Gastrocnemius medialis (tissue), 4 donors: ENCODE measurements around the gene TPX2. TPM values are rescaled to one million over a fixed set of nuclear protein-coding genes. Genes with fewer than 3 reads are reported as not detected.

Experiments used
- ATAC-seq, 2 donors: fragments of 150-250 bp; one replicate each; pipeline ENCODE4 v1.9.1; 2016
- DNase-seq, 2 donors: peaks; one replicate each; pipeline ENCODE4 v3.0.0-alpha.2; 2019
- H3K27ac ChIP-seq, 4 donors: fragments of 200-600 bp; sonication (generic); 1 replicate in 1 of 4; 2 replicates in 3 of 4; pipeline ENCODE4 v1.5.1; 2016 to 2018; ENCODE audit warnings: mild to moderate bottlenecking in 2 of 4, moderate library complexity in 1 of 4
- H3K27me3 ChIP-seq, 3 donors: fragments of 200-600 bp; sonication (generic) in 2 of 3; 1 replicate in 1 of 3; 2 replicates in 2 of 3; pipeline versions ENCODE4 v1.5.1 to v1.6.0; 2016 to 2019; ENCODE audit warnings: mild to moderate bottlenecking in 1 of 3, moderate library complexity in 1 of 3
- H3K36me3 ChIP-seq, 2 donors: fragments of 200-600 bp; sonication (generic) in 1 of 2; one replicate each; pipeline ENCODE4 v1.5.1; 2017 to 2018
- H3K4me1 ChIP-seq, 2 donors: fragments of 200-600 bp; sonication (generic) in 1 of 2; one replicate each; pipeline ENCODE4 v1.5.1; 2016 to 2017; ENCODE audit warnings: mild to moderate bottlenecking in 2 of 2
- H3K4me3 ChIP-seq, 4 donors: fragments of 200-600 bp; sonication (generic) in 3 of 4; 1 replicate in 1 of 4; 2 replicates in 3 of 4; pipeline ENCODE4 v1.5.1; 2016 to 2019; ENCODE audit warnings: mild to moderate bottlenecking in 2 of 4
- H3K9me3 ChIP-seq, 3 donors: fragments of 200-600 bp; sonication (generic) in 2 of 3; 1 replicate in 1 of 3; 2 replicates in 2 of 3; pipeline ENCODE4 v1.5.1; 2016 to 2019
- POLR2A ChIP-seq, 2 donors: fragments of 450-650 bp; IDR thresholded peaks; one replicate each; pipeline ENCODE4 v1.6.1; 2017; ENCODE audit warnings: antibody characterized with exemption in 2 of 2, mild to moderate bottlenecking in 2 of 2, moderate library complexity in 2 of 2
- in situ Hi-C, 4 donors: fragments of 200-750 bp; cut with MboI; loops; one replicate each; pipeline versions ENCODE4 v1.15.0 to v1.8.0; 2017; ENCODE audit warnings: low sequenced_read_pairs in 4 of 4
- intact Hi-C: fragments of 100-400 bp; cut with DNase I; formaldehyde crosslinking; loops from one replicate; pipeline ENCODE4 v1.15.1; 2023; ENCODE audit warnings: low total_unique reads
- total RNA-seq, 4 donors: library from RNA; depleted of rRNA; stranded (reverse); fragments of >200 nt; gene quantifications; one replicate each; pipeline versions ENCODE4 v1.1.0 to v1.2.3, GENCODE V29; 2016
- TF ChIP-seq, protein P1 (sequence below), 5 experiments: fragments of 450-650 bp in 3 of 5; fragments of 200-600 bp in 2 of 5; sonication (generic) in 2 of 5; IDR thresholded peaks in 4 of 5; conservative IDR thresholded peaks in 1 of 5; 1 replicate in 4 of 5; 2 replicates in 1 of 5; pipeline ENCODE4 v1.5.1; 2016 to 2019; ENCODE audit warnings: antibody characterized with exemption in 5 of 5, mild to moderate bottlenecking in 3 of 5, moderate library complexity in 3 of 5

TPX2 gene
- total RNA-seq, 4 donors from 2014 or later: 0.46 to 1.9 (median 1.0) TPM

GRCh38 chr20:31710423-31711108 lies 28.5 kb upstream of the TPX2 start:
- Histone ChIP-seq H3K36me3 (peaks cover 0 to 7% of the 10 kb centered on the region in 2 donors), H3K9me3 (no peaks in the 10 kb centered on the region), H3K4me1 (peaks cover 88 to 96% of the 10 kb centered on the region in 2 donors), H3K4me3 (peak overlapping the region in 2 of 4 donors; percentile 8 to 12), H3K27ac (peak overlapping the region; percentile 97 to 98 (median 97)), H3K27me3 (no peaks in the 10 kb centered on the region)
- DNase-seq: peak; percentile 72 to 90
- peak; percentile 28 to 51 for ATAC-seq
- in situ Hi-C loops (no loop called here), intact Hi-C loops (no loop called here)
- peak; percentile 69 to 87 for TF ChIP-seq POLR2A (IDR thresholded peaks at IDR 0.05)
- TF ChIP-seq, protein P1, sequence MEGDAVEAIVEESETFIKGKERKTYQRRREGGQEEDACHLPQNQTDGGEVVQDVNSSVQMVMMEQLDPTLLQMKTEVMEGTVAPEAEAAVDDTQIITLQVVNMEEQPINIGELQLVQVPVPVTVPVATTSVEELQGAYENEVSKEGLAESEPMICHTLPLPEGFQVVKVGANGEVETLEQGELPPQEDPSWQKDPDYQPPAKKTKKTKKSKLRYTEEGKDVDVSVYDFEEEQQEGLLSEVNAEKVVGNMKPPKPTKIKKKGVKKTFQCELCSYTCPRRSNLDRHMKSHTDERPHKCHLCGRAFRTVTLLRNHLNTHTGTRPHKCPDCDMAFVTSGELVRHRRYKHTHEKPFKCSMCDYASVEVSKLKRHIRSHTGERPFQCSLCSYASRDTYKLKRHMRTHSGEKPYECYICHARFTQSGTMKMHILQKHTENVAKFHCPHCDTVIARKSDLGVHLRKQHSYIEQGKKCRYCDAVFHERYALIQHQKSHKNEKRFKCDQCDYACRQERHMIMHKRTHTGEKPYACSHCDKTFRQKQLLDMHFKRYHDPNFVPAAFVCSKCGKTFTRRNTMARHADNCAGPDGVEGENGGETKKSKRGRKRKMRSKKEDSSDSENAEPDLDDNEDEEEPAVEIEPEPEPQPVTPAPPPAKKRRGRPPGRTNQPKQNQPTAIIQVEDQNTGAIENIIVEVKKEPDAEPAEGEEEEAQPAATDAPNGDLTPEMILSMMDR (IDR thresholded peaks at IDR 0.05 in 4 of 5, conservative IDR thresholded peaks at IDR 0.05 in 1 of 5): no peak

- no peaks in the 10 kb centered on the region for H3K27me3 ChIP-seq
- ATAC-seq (no peak), DNase-seq (no peak)
- peak overlapping the region; percentile 97 to 98 (median 97) for H3K27ac ChIP-seq
- TF ChIP-seq, protein P1 (IDR thresholded peaks at IDR 0.05 in 4 of 5, conservative IDR thresholded peaks at IDR 0.05 in 1 of 5): no peak
- TF ChIP-seq POLR2A (IDR thresholded peaks at IDR 0.05): no peak
- peaks cover 88 to 96% of the 10 kb centered on the region in 2 donors for H3K4me1 ChIP-seq
- peaks cover 0 to 7% of the 10 kb centered on the region in 2 donors for H3K36me3 ChIP-seq
- intact Hi-C loops: loop anchor here (2.0 kb wide), 1 partner anchor 41 kb away; no protein-coding TSS in a partner anchor
- H3K9me3 ChIP-seq: no peaks in the 10 kb centered on the region
- peak overlapping the region in 3 of 4 donors; percentile 8 to 26 (median 23) for H3K4me3 ChIP-seq
- in situ Hi-C loops: no loop called here
Observed at GRCh38 chr20:31711179-31712111, 27.6 kb upstream of the TPX2 start.

- H3K4me3 ChIP-seq: peak overlapping the region; percentile 3 to 26 (median 16)
- H3K27ac ChIP-seq: peak overlapping the region; percentile 97 to 98 (median 97)
- ATAC-seq: peak; percentile 32 to 42
- H3K36me3 ChIP-seq: peaks cover 0 to 3% of the 10 kb centered on the region in 2 donors
- no peaks in the 10 kb centered on the region for H3K9me3 ChIP-seq
- in situ Hi-C loops: no loop called here
- intact Hi-C loops: loop anchor here (2.0 kb wide), 1 partner anchor 41 kb away; no protein-coding TSS in a partner anchor
- TF ChIP-seq, protein P1 (IDR thresholded peaks at IDR 0.05 in 4 of 5, conservative IDR thresholded peaks at IDR 0.05 in 1 of 5): no peak
- TF ChIP-seq POLR2A (IDR thresholded peaks at IDR 0.05): peak in 1 of 2 donors; percentile 33
- peak; percentile 50 to 52 for DNase-seq
- H3K4me1 ChIP-seq: peaks cover 88 to 95% of the 10 kb centered on the region in 2 donors
- no peaks in the 10 kb centered on the region for H3K27me3 ChIP-seq
Observed at GRCh38 chr20:31712112-31712553, 27.0 kb upstream of the TPX2 start.

- H3K27me3 ChIP-seq: no peaks in the 10 kb centered on the region
- in situ Hi-C loops (no loop called here), intact Hi-C loops (loop anchor here (2.0 kb wide), 1 partner anchor 42 kb away; no protein-coding TSS in a partner anchor)
- H3K27ac ChIP-seq: peak overlapping the region; percentile 97 to 98 (median 97)
- H3K4me3 ChIP-seq: peak overlapping the region; percentile 34 to 48 (median 40)
- ATAC-seq: peak; percentile 76 to 77
- H3K9me3 ChIP-seq: no peaks in the 10 kb centered on the region
- H3K36me3 ChIP-seq: no peaks in the 10 kb centered on the region
- TF ChIP-seq POLR2A (IDR thresholded peaks at IDR 0.05): peak; percentile 55 to 69
- TF ChIP-seq, protein P1 (IDR thresholded peaks at IDR 0.05 in 4 of 5, conservative IDR thresholded peaks at IDR 0.05 in 1 of 5): no peak
- peaks cover 90 to 95% of the 10 kb centered on the region in 2 donors for H3K4me1 ChIP-seq
- peak; percentile 96 to 97 for DNase-seq
Observed at GRCh38 chr20:31712564-31713311, 26.4 kb upstream of the TPX2 start.
